GM23338 (cell line): Measurements from ENCODE around the gene HMCES.

Experiments
- EZH2 ChIP-seq: fragments of 200-600 bp; sonication (generic); IDR thresholded peaks from one replicate; pipeline ENCODE4 v1.8.0; 2017; ENCODE audit warnings: antibody characterized with exemption, mild to moderate bottlenecking, low read depth; ENCODE audit not compliant: unreplicated experiment
- EZH2phosphoT487 ChIP-seq: fragments of 200-600 bp; sonication (generic); IDR thresholded peaks from one replicate; pipeline ENCODE4 v1.8.1; 2018; ENCODE audit warnings: antibody characterized with exemption; ENCODE audit not compliant: unreplicated experiment
- TF ChIP-seq, protein P1 (sequence below), 2 experiments: fragments of 200-600 bp in 1 of 2; sonication (generic) in 1 of 2; conservative IDR thresholded peaks; 2 replicates each; pipeline versions ENCODE4 v1.5.1 to v1.6.1; 2016 to 2017; ENCODE audit warnings: antibody characterized with exemption in 2 of 2, low read depth in 2 of 2, mild to moderate bottlenecking in 2 of 2, moderate library complexity in 1 of 2

GRCh38 chr3:129311054-129311902 lies 32.6 kb downstream of the HMCES start:
- TF ChIP-seq EZH2 (no peak), EZH2phosphoT487 (no peak)
- TF ChIP-seq, protein P1, sequence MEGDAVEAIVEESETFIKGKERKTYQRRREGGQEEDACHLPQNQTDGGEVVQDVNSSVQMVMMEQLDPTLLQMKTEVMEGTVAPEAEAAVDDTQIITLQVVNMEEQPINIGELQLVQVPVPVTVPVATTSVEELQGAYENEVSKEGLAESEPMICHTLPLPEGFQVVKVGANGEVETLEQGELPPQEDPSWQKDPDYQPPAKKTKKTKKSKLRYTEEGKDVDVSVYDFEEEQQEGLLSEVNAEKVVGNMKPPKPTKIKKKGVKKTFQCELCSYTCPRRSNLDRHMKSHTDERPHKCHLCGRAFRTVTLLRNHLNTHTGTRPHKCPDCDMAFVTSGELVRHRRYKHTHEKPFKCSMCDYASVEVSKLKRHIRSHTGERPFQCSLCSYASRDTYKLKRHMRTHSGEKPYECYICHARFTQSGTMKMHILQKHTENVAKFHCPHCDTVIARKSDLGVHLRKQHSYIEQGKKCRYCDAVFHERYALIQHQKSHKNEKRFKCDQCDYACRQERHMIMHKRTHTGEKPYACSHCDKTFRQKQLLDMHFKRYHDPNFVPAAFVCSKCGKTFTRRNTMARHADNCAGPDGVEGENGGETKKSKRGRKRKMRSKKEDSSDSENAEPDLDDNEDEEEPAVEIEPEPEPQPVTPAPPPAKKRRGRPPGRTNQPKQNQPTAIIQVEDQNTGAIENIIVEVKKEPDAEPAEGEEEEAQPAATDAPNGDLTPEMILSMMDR (conservative IDR thresholded peaks at IDR 0.05; ENCODE audit: low read depth in 2 of 2), result no peak
